8988T (cell line): ENCODE data around the gene SCGB2A2.

Experiments
- DNase-seq: peaks from one replicate; pipeline ENCODE4 v3.0.0; 2011

The SCGB2A2 gene

GRCh38 chr11:62269654-62270278 is at the start of gene SCGB2A2:
Gene SCGB2A2, plus strand, starts transcription at chr11:62270158. Its CDS starts 59 bp downstream, at chr11:62270217.
- DNase-seq: no peak

GRCh38 chr11:62221498-62221897 is 48.5 kb upstream of the SCGB2A2 start:
- DNase-seq: no peak

GRCh38 chr11:62223095-62223494 is 46.9 kb upstream of the SCGB2A2 start:
- no peak for DNase-seq

- no peak for DNase-seq
Observed at GRCh38 chr11:62233730-62234129, 36.2 kb upstream of the SCGB2A2 start.

- no peak for DNase-seq
Observed at GRCh38 chr11:62236187-62236586, 33.8 kb upstream of the SCGB2A2 start.

GRCh38 chr11:62237499-62237898 is 32.5 kb upstream of the SCGB2A2 start:
- no peak for DNase-seq

GRCh38 chr11:62238151-62238550 is 31.8 kb upstream of the SCGB2A2 start:
- DNase-seq: no peak

GRCh38 chr11:62241095-62241494 is 28.9 kb upstream of the SCGB2A2 start:
- no peak for DNase-seq

- DNase-seq: no peak
Observed at GRCh38 chr11:62242021-62242420, 27.9 kb upstream of the SCGB2A2 start, which contains the start of gene SCGB1D2. Gene SCGB1D2, plus strand, starts transcription at chr11:62242239. Its CDS starts 69 bp downstream, at chr11:62242308.

- DNase-seq: peak; percentile 34
Observed at GRCh38 chr11:62245271-62245753, 24.6 kb upstream of the SCGB2A2 start.

- DNase-seq: no peak
Observed at GRCh38 chr11:62251698-62252097, 18.3 kb upstream of the SCGB2A2 start.

- no peak for DNase-seq
Observed at GRCh38 chr11:62253999-62254542, 15.9 kb upstream of the SCGB2A2 start.

GRCh38 chr11:62256281-62256680 is 13.7 kb upstream of the SCGB2A2 start:
- no peak for DNase-seq

- no peak for DNase-seq
Observed at GRCh38 chr11:62260261-62260953, 9.6 kb upstream of the SCGB2A2 start.

GRCh38 chr11:62264004-62264403 is 6.0 kb upstream of the SCGB2A2 start:
- no peak for DNase-seq

GRCh38 chr11:62266558-62266957 is 3.4 kb upstream of the SCGB2A2 start:
- no peak for DNase-seq

GRCh38 chr11:62267050-62267449 is 2.9 kb upstream of the SCGB2A2 start:
- no peak for DNase-seq

GRCh38 chr11:62267576-62267975 is 2.4 kb upstream of the SCGB2A2 start:
- no peak for DNase-seq

- no peak for DNase-seq
Observed at GRCh38 chr11:62273284-62273683, 3.3 kb downstream of the SCGB2A2 start.

GRCh38 chr11:62273789-62274275 is 3.9 kb downstream of the SCGB2A2 start:
- DNase-seq: no peak

GRCh38 chr11:62280452-62280851 is 10.5 kb downstream of the SCGB2A2 start:
- DNase-seq: no peak

GRCh38 chr11:62295504-62295903 is 25.5 kb downstream of the SCGB2A2 start:
- DNase-seq: no peak

- no peak for DNase-seq
Observed at GRCh38 chr11:62298975-62299374, 29.0 kb downstream of the SCGB2A2 start, which contains the start of gene SCGB1D4. Gene SCGB1D4, minus strand, starts transcription at chr11:62299075. Its CDS starts 65 bp downstream, at chr11:62299010.

GRCh38 chr11:62306227-62306626 is 36.3 kb downstream of the SCGB2A2 start:
- no peak for DNase-seq
